GM12873 (cell line): ENCODE measurements around the gene CCL13.

Experiments
- TF ChIP-seq, protein P1 (sequence below): IDR thresholded peaks from 2 replicates; pipeline ENCODE4 v1.5.1; 2012; ENCODE audit warnings: low read depth, mild to moderate bottlenecking, moderate library complexity, low read length, control low read depth; ENCODE audit not compliant: insufficient read depth; ENCODE audit errors: missing control alignments

The CCL13 gene

GRCh38 chr17:34318474-34318873, 37.8 kb upstream of the CCL13 start:
- TF ChIP-seq, protein P1, sequence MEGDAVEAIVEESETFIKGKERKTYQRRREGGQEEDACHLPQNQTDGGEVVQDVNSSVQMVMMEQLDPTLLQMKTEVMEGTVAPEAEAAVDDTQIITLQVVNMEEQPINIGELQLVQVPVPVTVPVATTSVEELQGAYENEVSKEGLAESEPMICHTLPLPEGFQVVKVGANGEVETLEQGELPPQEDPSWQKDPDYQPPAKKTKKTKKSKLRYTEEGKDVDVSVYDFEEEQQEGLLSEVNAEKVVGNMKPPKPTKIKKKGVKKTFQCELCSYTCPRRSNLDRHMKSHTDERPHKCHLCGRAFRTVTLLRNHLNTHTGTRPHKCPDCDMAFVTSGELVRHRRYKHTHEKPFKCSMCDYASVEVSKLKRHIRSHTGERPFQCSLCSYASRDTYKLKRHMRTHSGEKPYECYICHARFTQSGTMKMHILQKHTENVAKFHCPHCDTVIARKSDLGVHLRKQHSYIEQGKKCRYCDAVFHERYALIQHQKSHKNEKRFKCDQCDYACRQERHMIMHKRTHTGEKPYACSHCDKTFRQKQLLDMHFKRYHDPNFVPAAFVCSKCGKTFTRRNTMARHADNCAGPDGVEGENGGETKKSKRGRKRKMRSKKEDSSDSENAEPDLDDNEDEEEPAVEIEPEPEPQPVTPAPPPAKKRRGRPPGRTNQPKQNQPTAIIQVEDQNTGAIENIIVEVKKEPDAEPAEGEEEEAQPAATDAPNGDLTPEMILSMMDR: peak; percentile 36

- TF ChIP-seq, protein P1: no peak
Measured at GRCh38 chr17:34319039-34319483, 37.2 kb upstream of the CCL13 start, which contains the start of gene CCL8. TSS of gene CCL8 (plus strand) at chr17:34319435. CDS start at chr17:34319502, 67 bp downstream.

- TF ChIP-seq, protein P1: no peak
Measured at GRCh38 chr17:34321964-34322363, 34.3 kb upstream of the CCL13 start.

GRCh38 chr17:34337701-34338100, 18.6 kb upstream of the CCL13 start:
- TF ChIP-seq, protein P1: no peak

DNA sequence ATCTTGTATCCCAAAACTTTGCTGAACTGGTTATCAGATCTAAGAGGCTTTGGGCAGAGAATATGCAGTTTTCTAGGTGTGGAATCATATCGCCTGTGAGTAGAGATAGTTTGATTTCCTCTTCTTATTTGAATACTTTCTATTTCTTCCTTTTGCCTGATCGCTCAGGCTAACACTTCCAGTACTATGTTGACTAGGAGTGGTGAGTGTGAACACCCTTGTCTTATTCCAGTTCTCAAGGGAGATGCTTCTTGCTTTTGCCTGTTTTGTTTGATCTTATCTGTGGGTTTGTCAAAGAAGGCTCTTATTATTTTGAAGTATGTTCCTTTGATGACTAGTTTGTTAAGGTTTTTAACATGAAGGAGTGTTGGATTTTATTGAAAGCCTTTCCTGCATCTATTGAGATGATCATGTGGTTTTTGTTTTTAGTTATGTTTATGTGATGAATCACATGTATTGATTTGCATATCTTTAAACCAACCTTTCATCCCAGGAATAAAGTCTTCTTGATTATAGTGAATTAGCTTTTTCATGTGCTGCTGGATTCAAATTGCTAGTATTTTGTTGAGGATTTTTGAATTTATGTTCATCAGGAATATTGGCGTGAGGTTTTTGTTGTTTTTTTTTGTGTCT, 17.0 kb upstream of the CCL13 start:
- TF ChIP-seq, protein P1: no peak

GRCh38 chr17:34341916-34342315, 14.4 kb upstream of the CCL13 start:
- TF ChIP-seq, protein P1: no peak

DNA sequence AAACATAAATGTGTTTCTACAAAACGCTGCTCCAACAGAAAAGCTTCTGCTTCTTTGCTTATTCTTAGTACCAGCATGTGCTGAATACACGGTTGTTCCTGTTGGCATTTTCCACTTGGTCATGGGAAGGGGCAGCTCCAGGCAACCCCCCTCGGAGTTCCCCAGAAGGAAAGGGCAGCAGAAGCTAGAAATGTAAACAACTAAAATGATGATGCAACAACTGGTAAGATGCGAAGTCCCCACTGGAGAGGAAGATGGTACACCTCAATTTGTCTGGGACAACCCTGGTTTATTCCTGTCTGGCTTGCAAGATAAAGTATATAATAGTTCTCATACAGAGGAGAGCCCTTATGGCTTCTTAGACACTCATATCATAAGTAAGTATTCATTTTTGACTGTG, 9.2 kb upstream of the CCL13 start:
- TF ChIP-seq, protein P1: no peak
